GM23338 (cell line): Measurements from ENCODE around the gene MRTFA. TPM values are rescaled to one million over a fixed set of nuclear protein-coding genes. Genes with fewer than 3 reads are reported as not detected.

Source experiments
- ATAC-seq: fragments of 200-7000 bp; cut with Tn5 transposase; 3 replicates; pipeline ENCODE4 v1.9.1; 2020
- DNase-seq: peaks from one replicate; pipeline ENCODE4 v3.0.0-alpha.2; 2015; ENCODE audit warnings: low spot score
- H2AFZ ChIP-seq: fragments of 200-600 bp; sonication (generic); 2 replicates; pipeline ENCODE4 v1.8.0; 2016; ENCODE audit warnings: antibody characterized with exemption, mild to moderate bottlenecking, moderate library complexity
- H3F3A ChIP-seq: fragments of 200-600 bp; sonication (generic); replicated peaks from 2 replicates; pipeline ENCODE4 v1.8.0; 2017; ENCODE audit warnings: antibody characterized with exemption, mixed run types, low read depth
- H3K27ac ChIP-seq: fragments of 200-600 bp; sonication (generic); 2 replicates; pipeline ENCODE4 v1.6.1; 2016; ENCODE audit warnings: low read depth
- H3K27me3 ChIP-seq: fragments of 200-600 bp; sonication (generic); 2 replicates; pipeline ENCODE4 v1.8.0; 2016; ENCODE audit warnings: mild to moderate bottlenecking, mixed run types, moderate library complexity; ENCODE audit not compliant: insufficient read depth
- H3K36me3 ChIP-seq: fragments of 200-600 bp; sonication (generic); 2 replicates; pipeline ENCODE4 v1.8.0; 2016; ENCODE audit warnings: mild to moderate bottlenecking; ENCODE audit not compliant: insufficient read depth
- H3K4me1 ChIP-seq: fragments of 200-600 bp; sonication (generic); 2 replicates; pipeline ENCODE4 v1.8.0; 2016; ENCODE audit warnings: mild to moderate bottlenecking, moderate library complexity; ENCODE audit not compliant: insufficient read depth
- H3K4me2 ChIP-seq: fragments of 200-600 bp; sonication (generic); 2 replicates; pipeline ENCODE4 v1.7.1; 2017; ENCODE audit warnings: mixed run types
- H3K4me3 ChIP-seq: fragments of 200-600 bp; sonication (generic); 2 replicates; pipeline ENCODE4 v1.6.1; 2016; ENCODE audit warnings: mixed run types
- H3K79me2 ChIP-seq: fragments of 200-600 bp; sonication (generic); replicated peaks from 2 replicates; pipeline ENCODE4 v1.8.0; 2017; ENCODE audit warnings: mild to moderate bottlenecking; ENCODE audit not compliant: insufficient read depth
- H3K9me2 ChIP-seq: fragments of 200-600 bp; sonication (generic); 2 replicates; pipeline ENCODE4 v1.8.0; 2017; ENCODE audit not compliant: insufficient read depth
- H4K20me1 ChIP-seq: fragments of 200-600 bp; sonication (generic); replicated peaks from 2 replicates; pipeline ENCODE4 v1.8.0; 2017; ENCODE audit warnings: mild to moderate bottlenecking; ENCODE audit not compliant: insufficient read depth
- H3K27ac Mint-ChIP-seq: 2 replicates; pipeline ENCODE4 v1.8.0; 2020; ENCODE audit warnings: inconsistent platforms, mild to moderate bottlenecking, moderate library complexity, mixed read lengths
- H3K27me3 Mint-ChIP-seq: 3 replicates; pipeline ENCODE4 v1.8.0; 2022; ENCODE audit warnings: low read depth, mild to moderate bottlenecking, moderate library complexity, mixed read lengths, inconsistent platforms; ENCODE audit not compliant: insufficient read depth, poor library complexity
- H3K36me3 Mint-ChIP-seq: 3 replicates; pipeline ENCODE4 v1.8.0; 2021; ENCODE audit warnings: low read depth, mild to moderate bottlenecking, inconsistent platforms, moderate library complexity, mixed read lengths
- H3K4me1 Mint-ChIP-seq: 3 replicates; pipeline ENCODE4 v1.8.0; 2020; ENCODE audit warnings: mild to moderate bottlenecking, inconsistent platforms, mixed read lengths
- H3K4me3 Mint-ChIP-seq: 3 replicates; pipeline ENCODE4 v1.8.0; 2021; ENCODE audit warnings: moderate library complexity, mild to moderate bottlenecking, inconsistent platforms, mixed read lengths
- H3K9me3 Mint-ChIP-seq: 3 replicates; pipeline ENCODE4 v1.8.0; 2020; ENCODE audit warnings: moderate library complexity, mild to moderate bottlenecking, inconsistent platforms, mixed read lengths
- CREB1 ChIP-seq: fragments of 250-450 bp; sonication (Bioruptor Pico); IDR thresholded peaks from 2 replicates; pipeline ENCODE4 v1.5.0; 2020; ENCODE audit warnings: low read depth, mild to moderate bottlenecking, moderate library complexity
- CTCF ChIP-seq, 2 experiments: fragments of 200-600 bp in 1 of 2; sonication (generic) in 1 of 2; conservative IDR thresholded peaks; 2 replicates each; pipeline versions ENCODE4 v1.5.1 to v1.6.1; 2016 to 2017; ENCODE audit warnings: antibody characterized with exemption in 2 of 2, low read depth in 2 of 2, mild to moderate bottlenecking in 2 of 2, moderate library complexity in 1 of 2
- EZH2 ChIP-seq: fragments of 200-600 bp; sonication (generic); IDR thresholded peaks from one replicate; pipeline ENCODE4 v1.8.0; 2017; ENCODE audit warnings: antibody characterized with exemption, mild to moderate bottlenecking, low read depth; ENCODE audit not compliant: unreplicated experiment
- EZH2phosphoT487 ChIP-seq: fragments of 200-600 bp; sonication (generic); IDR thresholded peaks from one replicate; pipeline ENCODE4 v1.8.1; 2018; ENCODE audit warnings: antibody characterized with exemption; ENCODE audit not compliant: unreplicated experiment
- JUNB ChIP-seq: IDR thresholded peaks from one replicate; pipeline ENCODE4 v1.6.1; 2016; ENCODE audit warnings: antibody characterized with exemption; ENCODE audit not compliant: unreplicated experiment
- NANOG ChIP-seq: IDR thresholded peaks from 2 replicates; pipeline ENCODE4 v1.6.1; 2016; ENCODE audit warnings: antibody characterized with exemption, borderline replicate concordance
- POLR2AphosphoS5 ChIP-seq: IDR thresholded peaks from 2 replicates; pipeline ENCODE4 v1.6.1; 2016; ENCODE audit warnings: antibody characterized with exemption, low read depth
- REST ChIP-seq: IDR thresholded peaks from one replicate; pipeline ENCODE4 v1.6.1; 2018; ENCODE audit warnings: antibody characterized with exemption; ENCODE audit not compliant: unreplicated experiment
- STAT1 ChIP-seq: IDR thresholded peaks from one replicate; pipeline ENCODE4 v1.6.1; 2016; ENCODE audit warnings: antibody characterized with exemption; ENCODE audit not compliant: unreplicated experiment
- ZNF114 ChIP-seq: fragments of 250-450 bp; sonication (Bioruptor Pico); IDR thresholded peaks from 2 replicates; pipeline ENCODE4 v1.5.0; 2020; ENCODE audit warnings: mild to moderate bottlenecking, moderate library complexity
- ZNF331 ChIP-seq: fragments of 250-450 bp; sonication (Bioruptor Pico); IDR thresholded peaks from 2 replicates; pipeline ENCODE4 v1.5.0; 2020; ENCODE audit warnings: low read depth, mild to moderate bottlenecking, moderate library complexity
- ZNF462 ChIP-seq: fragments of 250-450 bp; sonication (Bioruptor Pico); IDR thresholded peaks from 2 replicates; pipeline ENCODE4 v1.5.0; 2020; ENCODE audit warnings: mild to moderate bottlenecking, moderate library complexity
- polyA plus RNA-seq: library from polyadenylated mRNA; unstranded; fragments of >200 nt; fragmentation: Nextera tagmentation; extraction: Ambion mirVana; gene quantifications from 2 replicates; pipeline ENCODE4 v1.2.1, GENCODE V29; 2016
- total RNA-seq: library from RNA; depleted of rRNA; stranded (reverse); fragments of >200 nt; shearing (Covaris generic); gene quantifications from 2 replicates; pipeline ENCODE4 v1.2.3, GENCODE V29; 2014
- TF ChIP-seq, protein P1 (sequence below): IDR thresholded peaks from 2 replicates; pipeline ENCODE4 v1.6.1; 2016; ENCODE audit warnings: antibody characterized with exemption

MRTFA gene
- total and polyA plus RNA-seq, 2 experiments from 2014 or later: 18.1 to 92.4 TPM

- Mint-ChIP-seq H3K27ac (peak overlapping the region; percentile 16; the same call in 1 of the 2 replicates), H3K9me3 (peaks cover 16% of the 10 kb centered on the region), H3K4me3 (no peak overlapping the region), H3K4me1 (peaks cover 28% of the 10 kb centered on the region), H3K27me3 (peaks cover 8% of the 10 kb centered on the region), H3K36me3 (peaks cover 37% of the 10 kb centered on the region)
- peak overlapping the region; percentile 40; the same call in 1 of the 2 replicates for H3K4me2 ChIP-seq
- peaks cover 22% of the 10 kb centered on the region for H3K4me1 ChIP-seq
- ATAC-seq: peak; percentile 73
- no peaks in the 10 kb centered on the region for H3K36me3 ChIP-seq
- no peak overlapping the region for H3K4me3 ChIP-seq
- H3K27ac ChIP-seq: peak overlapping the region; percentile 78
- no peak overlapping the region for H2AFZ ChIP-seq
- peaks cover 18% of the 10 kb centered on the region for H3K79me2 ChIP-seq
- no peaks in the 10 kb centered on the region for H3K27me3 ChIP-seq
- H3F3A ChIP-seq: no peaks in the 10 kb centered on the region
- TF ChIP-seq CTCF (conservative IDR thresholded peaks at IDR 0.05; ENCODE audit: low read depth in 2 of 2) (no peak), ZNF114 (CRISPR knock-in tag) (no peak), EZH2 (no peak), CREB1 (CRISPR knock-in tag) (no peak), ZNF331 (CRISPR knock-in tag) (no peak), REST (no peak), POLR2AphosphoS5 (no peak), NANOG (no peak), EZH2phosphoT487 (no peak), ZNF462 (CRISPR knock-in tag) (no peak), STAT1 (no peak), JUNB (no peak)
- TF ChIP-seq, protein P1, sequence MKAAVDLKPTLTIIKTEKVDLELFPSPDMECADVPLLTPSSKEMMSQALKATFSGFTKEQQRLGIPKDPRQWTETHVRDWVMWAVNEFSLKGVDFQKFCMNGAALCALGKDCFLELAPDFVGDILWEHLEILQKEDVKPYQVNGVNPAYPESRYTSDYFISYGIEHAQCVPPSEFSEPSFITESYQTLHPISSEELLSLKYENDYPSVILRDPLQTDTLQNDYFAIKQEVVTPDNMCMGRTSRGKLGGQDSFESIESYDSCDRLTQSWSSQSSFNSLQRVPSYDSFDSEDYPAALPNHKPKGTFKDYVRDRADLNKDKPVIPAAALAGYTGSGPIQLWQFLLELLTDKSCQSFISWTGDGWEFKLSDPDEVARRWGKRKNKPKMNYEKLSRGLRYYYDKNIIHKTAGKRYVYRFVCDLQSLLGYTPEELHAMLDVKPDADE: no peak
- peak; percentile 44 for DNase-seq
- no peaks in the 10 kb centered on the region for H4K20me1 ChIP-seq
- H3K9me2 ChIP-seq: peaks cover 9% of the 10 kb centered on the region; the same call in 1 of the 2 replicates
These were observed 83.4 kb downstream of the MRTFA start for GRCh38 chr22:40553014-40553554.
